NCI-H146 treated with DMSO at 0.1 percent for 48 hours (cell line): Measurements from ENCODE around the gene INTS1.

Source experiments
- DNase-seq: peaks from one replicate; lab custom pipeline; 2025; ENCODE audit not compliant: unreplicated experiment; lab: John Stamatoyannopoulos, UW

Gene INTS1

GRCh38 chr7:1490837-1491236 lies 13.4 kb downstream of the INTS1 start:
- DNase-seq, result no peak

GRCh38 chr7:1489336-1489735 lies 14.9 kb downstream of the INTS1 start:
- DNase-seq, result no peak

DNA sequence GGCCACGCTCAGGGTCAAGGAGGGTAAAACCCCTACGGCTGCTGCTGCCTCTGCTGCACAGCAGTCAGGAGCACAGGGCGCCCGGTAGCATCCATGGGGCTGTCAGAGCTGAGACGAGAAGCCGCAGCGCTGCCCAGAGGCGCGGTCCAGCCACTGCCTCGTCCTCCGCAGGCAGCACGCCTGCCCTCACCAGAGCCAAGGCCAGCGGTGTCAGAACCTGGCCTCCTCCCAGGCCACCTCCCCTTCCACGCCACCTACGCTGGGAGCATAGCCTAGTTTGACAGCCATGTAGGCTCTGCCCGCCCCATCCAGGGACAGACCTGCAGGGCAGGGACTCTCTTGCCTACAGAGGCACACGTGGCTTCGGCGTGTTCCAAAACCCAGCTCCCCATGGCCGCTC lies 16.2 kb downstream of the INTS1 start:
- no peak for DNase-seq

GRCh38 chr7:1487466-1487865 lies 16.7 kb downstream of the INTS1 start:
- no peak for DNase-seq

DNA sequence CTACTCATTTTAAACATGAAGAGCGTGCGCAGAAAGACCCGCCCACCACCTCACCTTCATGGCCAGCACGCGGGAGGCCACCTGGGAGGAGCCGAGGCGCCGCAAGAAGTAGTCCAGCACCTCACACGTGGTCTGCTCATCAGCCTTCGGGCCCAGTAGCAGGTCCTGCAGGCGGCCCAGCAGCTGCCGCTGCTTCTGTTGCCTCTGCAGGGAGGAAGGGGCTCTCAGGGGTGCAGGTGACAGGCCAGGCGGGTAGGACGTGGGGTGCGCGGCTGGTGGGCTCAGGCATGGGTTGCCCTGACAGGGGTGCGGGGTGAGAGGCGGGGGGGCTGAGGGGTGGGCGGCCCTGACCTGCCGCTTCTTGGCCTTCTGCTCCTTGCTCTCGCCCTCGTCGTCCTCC lies 17.6 kb downstream of the INTS1 start:
- DNase-seq, result no peak

DNA sequence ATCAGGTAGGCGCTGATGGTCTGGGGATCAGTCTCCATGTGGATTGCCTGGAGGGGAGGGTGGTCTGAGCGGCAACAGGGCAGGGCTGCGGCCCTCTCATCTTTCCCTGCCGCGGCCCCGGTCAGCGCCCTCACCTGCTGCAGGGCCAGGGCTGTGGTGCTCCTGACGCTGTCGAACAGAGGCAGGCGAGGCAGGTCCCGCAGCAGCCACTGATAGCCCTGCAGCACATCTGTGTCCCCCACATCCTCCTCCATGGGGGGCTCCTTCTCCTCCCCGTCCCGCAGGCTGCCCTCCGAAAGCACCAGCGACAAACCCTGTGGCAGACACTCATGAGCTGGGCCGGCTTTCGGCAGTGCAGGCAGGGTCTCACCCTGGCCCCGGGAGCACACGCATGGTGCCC lies 19.0 kb downstream of the INTS1 start:
- no peak for DNase-seq

- no peak for DNase-seq
Observed at GRCh38 chr7:1484569-1484968, 19.6 kb downstream of the INTS1 start.

GRCh38 chr7:1483536-1484505 lies 20.4 kb downstream of the INTS1 start:
- no peak for DNase-seq

DNA sequence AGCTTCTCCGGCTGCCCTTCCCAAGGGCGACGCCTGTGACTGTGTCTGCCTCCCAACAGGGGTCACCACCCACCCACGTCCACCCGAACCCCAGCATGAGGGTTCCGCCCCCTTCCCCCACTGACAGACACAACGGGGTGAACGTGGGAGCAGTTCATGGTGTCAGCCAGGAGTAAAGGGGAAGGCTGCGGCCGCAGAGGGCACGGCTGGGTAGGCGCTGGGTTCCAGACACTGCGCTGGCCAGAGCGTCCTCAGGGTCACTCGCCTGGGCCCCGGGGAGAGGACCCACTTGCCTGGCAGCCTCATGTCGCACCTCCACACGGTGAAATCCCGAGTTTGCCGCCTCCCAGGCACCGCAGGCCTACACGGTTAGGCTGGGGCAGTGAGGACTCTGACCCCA lies 21.1 kb downstream of the INTS1 start:
- no peak for DNase-seq

DNA sequence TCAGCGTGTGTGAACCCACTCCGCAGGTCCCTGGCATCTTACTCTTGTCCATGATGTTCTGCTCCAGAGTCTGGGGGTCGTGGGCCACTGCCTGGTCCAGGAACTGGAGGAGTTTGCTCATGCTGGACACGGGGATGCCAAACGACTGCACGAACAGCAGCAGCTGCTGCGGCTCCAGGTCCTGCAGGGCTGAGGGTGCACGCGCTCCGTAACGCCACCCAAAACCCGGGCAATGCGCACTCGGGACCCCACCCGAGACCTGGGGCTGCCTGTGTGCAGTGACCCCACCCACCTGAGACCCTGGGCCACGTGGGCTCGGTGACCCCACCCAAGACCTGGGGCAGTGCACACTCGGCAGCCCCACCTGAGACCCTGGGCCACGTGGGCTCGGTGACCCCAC lies 22.9 kb downstream of the INTS1 start:
- DNase-seq, result no peak

- DNase-seq, result no peak
Observed at GRCh38 chr7:1480670-1481069, 23.5 kb downstream of the INTS1 start.

- no peak for DNase-seq
Observed at GRCh38 chr7:1479287-1479686, 24.9 kb downstream of the INTS1 start.

GRCh38 chr7:1478480-1478879 lies 25.7 kb downstream of the INTS1 start:
- no peak for DNase-seq

DNA sequence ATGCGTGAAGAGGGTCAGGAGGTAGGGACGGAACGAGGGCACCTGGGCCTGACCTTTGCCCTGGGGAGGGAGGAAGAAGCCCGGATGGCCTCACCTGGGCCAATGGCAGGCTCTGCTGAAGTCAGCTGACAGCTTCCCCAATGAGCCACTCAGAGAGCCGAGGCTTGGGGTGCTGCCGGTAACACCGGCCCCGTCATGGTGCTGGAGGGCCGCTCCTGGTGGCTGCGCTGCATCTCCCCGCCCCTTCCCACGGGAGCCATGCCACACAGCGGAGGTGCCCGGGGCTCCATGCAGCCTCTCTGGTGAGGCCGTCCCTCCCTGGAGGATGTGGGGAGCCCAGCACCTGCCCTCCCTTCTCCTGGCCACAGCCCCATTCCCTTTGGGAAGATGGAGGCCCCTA lies 27.3 kb downstream of the INTS1 start:
- no peak for DNase-seq

DNA sequence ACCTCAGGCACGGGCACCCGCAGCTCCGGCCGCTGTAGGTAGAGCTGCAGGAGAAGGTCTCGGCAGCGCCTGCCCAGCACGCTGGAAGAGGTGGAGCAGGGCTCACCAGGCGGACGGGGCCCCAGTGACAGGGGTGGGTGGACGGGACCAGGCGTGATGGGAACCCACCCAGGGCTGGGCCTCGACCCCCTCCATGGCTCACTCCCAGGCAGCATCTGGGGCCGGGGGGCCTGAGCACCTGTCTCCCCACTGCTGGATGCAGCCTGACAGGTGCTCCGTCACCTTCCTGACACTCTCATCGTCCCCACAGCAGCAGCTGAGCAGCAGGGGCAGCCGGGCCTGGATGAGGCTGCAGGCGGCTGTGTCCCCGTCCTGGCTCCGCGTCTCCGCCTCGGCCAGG lies 28.2 kb downstream of the INTS1 start:
- no peak for DNase-seq

- DNase-seq, result no peak
Observed at GRCh38 chr7:1475393-1475792, 28.8 kb downstream of the INTS1 start.

DNA sequence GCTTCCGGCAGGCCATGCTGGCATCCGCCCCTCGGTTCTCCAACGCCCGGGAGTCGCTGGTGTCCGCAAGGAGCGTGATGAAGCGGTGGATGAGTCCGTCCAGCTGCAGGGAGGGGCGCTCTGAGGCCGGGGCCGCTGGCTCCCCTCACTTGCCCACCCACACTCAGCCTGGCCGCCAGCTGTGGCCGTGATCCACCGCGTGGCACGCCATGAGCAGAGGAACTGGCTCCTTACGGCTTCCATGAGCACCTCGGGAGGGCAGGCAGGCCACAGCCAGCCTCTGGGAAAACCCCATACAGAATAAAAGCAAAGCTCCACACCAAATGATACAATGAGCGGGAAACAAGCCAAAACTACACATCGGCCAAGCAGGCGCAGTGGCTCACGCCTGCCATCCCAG lies 29.5 kb downstream of the INTS1 start:
- DNase-seq, result no peak

- peak; percentile 30 for DNase-seq
Observed at GRCh38 chr7:1473864-1474512, 30.2 kb downstream of the INTS1 start.

- no peak for DNase-seq
Observed at GRCh38 chr7:1470901-1471300, 33.3 kb downstream of the INTS1 start.

GRCh38 chr7:1468643-1469298 lies 35.4 kb downstream of the INTS1 start:
- no peak for DNase-seq

DNA sequence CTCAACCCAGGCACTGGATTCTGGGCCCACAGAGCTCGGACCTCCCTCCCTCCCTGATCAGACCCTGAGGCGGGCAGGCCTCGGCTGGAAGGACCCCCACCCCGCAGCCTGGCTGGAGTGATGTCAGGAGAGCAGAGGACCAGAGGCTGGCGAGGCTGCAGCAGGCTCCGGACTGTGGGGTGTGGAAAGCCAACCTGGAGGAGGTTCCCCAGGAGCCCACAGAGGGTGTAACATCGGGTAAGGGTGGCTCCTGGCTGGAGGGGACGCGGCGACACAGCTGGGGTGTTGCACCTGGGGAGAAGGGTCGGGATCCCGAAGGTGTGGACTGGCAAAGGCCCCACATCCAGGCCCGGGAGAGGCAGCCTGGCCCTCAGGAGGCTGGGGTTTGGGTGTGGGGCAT lies 36.0 kb downstream of the INTS1 start:
- no peak for DNase-seq
